H1 (cell line): Measurements from ENCODE around the gene NUBP2. TPM values are rescaled to one million over a fixed set of nuclear protein-coding genes. Genes with fewer than 3 reads are reported as not detected.

Experiments
- CTCF ChIA-PET: fragments of 300-600 bp; sonication (Branson Sonifier 250); formaldehyde crosslinking; loops from one replicate; lab custom pipeline; 2021; ENCODE audit not compliant: partially characterized antibody; lab: Charles Lee
- POLR2A ChIA-PET: fragments of 300-600 bp; sonication (Branson Sonifier 250); formaldehyde crosslinking; loops from one replicate; lab custom pipeline; 2021; ENCODE audit warnings: inconsistent platforms; ENCODE audit not compliant: partially characterized antibody; lab: Charles Lee
- DNase-seq, 2 experiments: peaks; one replicate each; pipeline versions ENCODE4 v3.0.0 to v3.0.0-alpha.2; 2010 to 2022; ENCODE audit warnings: low spot score in 2 of 2, low read depth in 1 of 2, mixed read lengths in 1 of 2
- FAIRE-seq: peaks from 2 replicates; lab custom pipeline; 2011; peaks lifted over from hg19 to GRCh38; lab: Jason Lieb, UNC
- H2AFZ ChIP-seq: 2 replicates; pipeline ENCODE4 v1.8.1; 2012; ENCODE audit warnings: low read length, inconsistent platforms
- H2AK5ac ChIP-seq: 2 replicates; pipeline ENCODE4 v1.6.1; 2013; ENCODE audit warnings: low read depth, low read length
- H2BK120ac ChIP-seq: replicated peaks from 2 replicates; pipeline ENCODE3; 2013; ENCODE audit warnings: low read depth, low read length, inconsistent platforms
- H2BK12ac ChIP-seq: 2 replicates; pipeline ENCODE4 v1.6.1; 2013; ENCODE audit warnings: low read depth, low read length
- H2BK15ac ChIP-seq: 2 replicates; pipeline ENCODE4 v1.6.1; 2013; ENCODE audit warnings: low read length
- H2BK20ac ChIP-seq: 2 replicates; pipeline ENCODE4 v1.6.1; 2013; ENCODE audit warnings: low read length
- H2BK5ac ChIP-seq: 2 replicates; pipeline ENCODE4 v1.6.1; 2013; ENCODE audit warnings: low read depth, low read length
- H3K14ac ChIP-seq: 2 replicates; pipeline ENCODE4 v1.6.1; 2013; ENCODE audit warnings: inconsistent platforms; ENCODE audit not compliant: insufficient read length
- H3K18ac ChIP-seq: 2 replicates; pipeline ENCODE4 v1.6.1; 2013; ENCODE audit warnings: low read length; ENCODE audit errors: extremely low read depth
- H3K23ac ChIP-seq: 2 replicates; pipeline ENCODE4 v1.6.1; 2013; ENCODE audit warnings: inconsistent platforms; ENCODE audit not compliant: insufficient read length
- H3K23me2 ChIP-seq: 2 replicates; pipeline ENCODE4 v1.6.1; 2013; ENCODE audit warnings: low read depth, low read length
- H3K27ac ChIP-seq: 2 replicates; pipeline ENCODE4 v1.6.1; 2011; ENCODE audit warnings: low read depth, low read length, inconsistent platforms
- H3K27me3 ChIP-seq, 4 experiments: replicated peaks in 1 of 4; 1 replicate in 1 of 4; 2 replicates in 3 of 4; pipeline versions ENCODE4 v1.6.1 to v1.8.1; 2011 to 2013; ENCODE audit warnings: low read length in 3 of 4, mild to moderate bottlenecking in 3 of 4, inconsistent platforms in 2 of 4, mixed read lengths in 2 of 4, moderate library complexity in 1 of 4; ENCODE audit not compliant: control insufficient read depth in 3 of 4, insufficient read depth in 3 of 4; ENCODE audit errors: extremely low read depth in 1 of 4
- H3K36me3 ChIP-seq, 4 experiments: 2 replicates each; pipeline versions ENCODE4 v1.6.1 to v1.8.1; 2011 to 2013; ENCODE audit warnings: mild to moderate bottlenecking in 4 of 4, low read length in 3 of 4, moderate library complexity in 2 of 4, control low read depth in 1 of 4, inconsistent platforms in 1 of 4; ENCODE audit not compliant: insufficient read depth in 4 of 4, control insufficient read depth in 2 of 4
- H3K4ac ChIP-seq: replicated peaks from 2 replicates; pipeline ENCODE3; 2013; ENCODE audit warnings: low read length, low read depth, mixed read lengths, inconsistent platforms; ENCODE audit not compliant: insufficient read length
- H3K4me1 ChIP-seq, 4 experiments: replicated peaks in 1 of 4; 1 replicate in 1 of 4; 2 replicates in 3 of 4; pipeline versions ENCODE4 v1.6.1 to v1.8.1; 2011 to 2013; ENCODE audit warnings: low read length in 3 of 4, inconsistent platforms in 2 of 4, mixed read lengths in 1 of 4; ENCODE audit not compliant: insufficient read depth in 4 of 4, control insufficient read depth in 3 of 4
- H3K4me2 ChIP-seq, 2 experiments: 2 replicates each; pipeline versions ENCODE4 v1.6.1 to v1.8.1; 2011 to 2013; ENCODE audit warnings: low read depth in 2 of 2, low read length in 2 of 2, control low read depth in 1 of 2, inconsistent platforms in 1 of 2, mild to moderate bottlenecking in 1 of 2; ENCODE audit not compliant: insufficient read depth in 1 of 2
- H3K4me3 ChIP-seq, 4 experiments: fragments of 200-600, 300-600 bp in 1 of 4; sonication (generic), shearing (Covaris generic), sonication (Bioruptor Twin) in 1 of 4; 2 replicates each; pipeline versions ENCODE4 v1.5.1 to v1.8.1; 2011 to 2016; ENCODE audit warnings: low read length in 4 of 4, low read depth in 3 of 4, control low read depth in 2 of 4, inconsistent platforms in 2 of 4, mild to moderate bottlenecking in 2 of 4, mixed read lengths in 1 of 4, moderate library complexity in 1 of 4; ENCODE audit not compliant: insufficient read depth in 2 of 4; ENCODE audit errors: extremely low read depth in 1 of 4
- H3K56ac ChIP-seq: replicated peaks from 2 replicates; pipeline ENCODE3; 2013; ENCODE audit warnings: low read depth, mild to moderate bottlenecking, mixed read lengths, low read length, inconsistent platforms; ENCODE audit not compliant: insufficient read length
- H3K79me1 ChIP-seq: 2 replicates; pipeline ENCODE4 v1.6.1; 2013; ENCODE audit warnings: low read depth, low read length, control low read depth
- H3K79me2 ChIP-seq, 2 experiments: 2 replicates each; pipeline versions ENCODE4 v1.6.1 to v1.8.1; 2012 to 2013; ENCODE audit warnings: low read length in 2 of 2, mild to moderate bottlenecking in 2 of 2, inconsistent platforms in 1 of 2; ENCODE audit not compliant: insufficient read depth in 2 of 2, control insufficient read depth in 1 of 2
- H3K9ac ChIP-seq, 4 experiments: replicated peaks in 1 of 4; 1 replicate in 1 of 4; 2 replicates in 3 of 4; pipeline versions ENCODE4 v1.6.1 to v1.8.1; 2011 to 2013; ENCODE audit warnings: low read depth in 3 of 4, low read length in 3 of 4, control low read depth in 2 of 4, mild to moderate bottlenecking in 2 of 4, moderate library complexity in 2 of 4, inconsistent platforms in 1 of 4; ENCODE audit errors: extremely low read depth in 1 of 4
- H3K9me3 ChIP-seq, 2 experiments: 2 replicates each; pipeline versions ENCODE4 v1.6.1 to v1.8.1; 2012 to 2013; ENCODE audit warnings: mild to moderate bottlenecking in 2 of 2, moderate library complexity in 2 of 2, control low read depth in 1 of 2, inconsistent platforms in 1 of 2, low read depth in 1 of 2, low read length in 1 of 2, mixed read lengths in 1 of 2; ENCODE audit not compliant: insufficient read depth in 2 of 2
- H4K20me1 ChIP-seq, 2 experiments: replicated peaks in 1 of 2; 2 replicates each; pipeline versions ENCODE3 to v1.8.1; 2011 to 2013; ENCODE audit warnings: inconsistent platforms in 2 of 2, low read length in 2 of 2, mild to moderate bottlenecking in 1 of 2; ENCODE audit not compliant: insufficient read depth in 2 of 2, control insufficient read depth in 1 of 2
- H4K5ac ChIP-seq: 2 replicates; pipeline ENCODE4 v1.6.1; 2013; ENCODE audit warnings: low read length, low read depth, mixed read lengths, inconsistent platforms; ENCODE audit not compliant: insufficient read length
- H4K8ac ChIP-seq: 2 replicates; pipeline ENCODE4 v1.8.0; 2013; ENCODE audit warnings: mild to moderate bottlenecking, moderate library complexity, low read length, inconsistent platforms; ENCODE audit not compliant: insufficient read depth; ENCODE audit errors: extremely low read depth
- H4K91ac ChIP-seq: replicated peaks from 2 replicates; pipeline ENCODE3; 2013; ENCODE audit warnings: low read length, mixed read lengths, inconsistent platforms; ENCODE audit not compliant: insufficient read length
- ATF3 ChIP-seq: IDR thresholded peaks from 2 replicates; pipeline ENCODE4 v1.6.1; 2011; ENCODE audit warnings: low read depth, mild to moderate bottlenecking, low read length; ENCODE audit not compliant: insufficient read depth
- EGR1 ChIP-seq: IDR thresholded peaks from 2 replicates; pipeline ENCODE4 v1.6.1; 2011; ENCODE audit warnings: low read depth, low read length, borderline replicate concordance
- FOSL1 ChIP-seq: IDR thresholded peaks from 2 replicates; pipeline ENCODE4 v1.6.1; 2011; ENCODE audit warnings: mild to moderate bottlenecking, low read depth, low read length, moderate library complexity; ENCODE audit not compliant: insufficient read depth
- HDAC2 ChIP-seq, 2 experiments: fragments of 300-600 bp in 1 of 2; sonication (generic) in 1 of 2; IDR thresholded peaks; 2 replicates each; pipeline ENCODE4 v1.6.1; 2011 to 2012; ENCODE audit warnings: low read depth in 2 of 2, low read length in 2 of 2, mild to moderate bottlenecking in 2 of 2, moderate library complexity in 2 of 2, borderline replicate concordance in 1 of 2, inconsistent platforms in 1 of 2
- KDM5A ChIP-seq: fragments of 200-600 bp; IDR thresholded peaks from 2 replicates; pipeline ENCODE4 v1.7.1; 2012; ENCODE audit warnings: mild to moderate bottlenecking, low read length, inconsistent platforms, mixed read lengths
- MAFK ChIP-seq: IDR thresholded peaks from 2 replicates; pipeline ENCODE4 v1.6.1; 2012; ENCODE audit warnings: low read depth, mild to moderate bottlenecking, improper control_type of control experiment, low read length
- POLR2A ChIP-seq, 2 experiments: IDR thresholded peaks; 1 replicate in 1 of 2; 2 replicates in 1 of 2; pipeline ENCODE4 v1.6.1; 2011; ENCODE audit warnings: low read depth in 2 of 2, low read length in 2 of 2, mild to moderate bottlenecking in 2 of 2; ENCODE audit errors: control extremely low read depth in 1 of 2
- POLR2AphosphoS5 ChIP-seq: IDR thresholded peaks from 2 replicates; pipeline ENCODE4 v1.6.1; 2011; ENCODE audit warnings: low read depth, low read length
- RAD21 ChIP-seq, 2 experiments: IDR thresholded peaks in 1 of 2; conservative IDR thresholded peaks in 1 of 2; 2 replicates each; pipeline ENCODE4 v1.6.1; 2011; ENCODE audit warnings: low read depth in 2 of 2, low read length in 2 of 2, improper control_type of control experiment in 1 of 2, inconsistent platforms in 1 of 2, mild to moderate bottlenecking in 1 of 2, moderate library complexity in 1 of 2
- RNF2 ChIP-seq: fragments of 200-900, 300-1000 bp; sonication (generic); IDR thresholded peaks from 2 replicates; pipeline ENCODE4 v1.7.1; 2016; ENCODE audit warnings: borderline replicate concordance, low read depth, mild to moderate bottlenecking, antibody characterized with exemption, low read length; ENCODE audit not compliant: poor library complexity, severe bottlenecking; ENCODE audit errors: missing control alignments
- SAP30 ChIP-seq: fragments of 300-600 bp; sonication (generic); IDR thresholded peaks from 2 replicates; pipeline ENCODE4 v1.7.1; 2012; ENCODE audit warnings: low read length, moderate library complexity, mild to moderate bottlenecking, inconsistent platforms; ENCODE audit not compliant: insufficient read depth, insufficient replicate concordance
- TAF1 ChIP-seq: IDR thresholded peaks from 2 replicates; pipeline ENCODE4 v1.6.1; 2011; ENCODE audit warnings: mild to moderate bottlenecking, low read depth, low read length
- ZNF274 ChIP-seq: IDR thresholded peaks from 2 replicates; pipeline ENCODE4 v1.7.0; 2012; ENCODE audit warnings: low read length, borderline replicate concordance; ENCODE audit errors: extremely low read depth
- WGBS, 2 experiments: shearing (Covaris generic) in 1 of 2; methylation state at CpG; one replicate each; pipeline versions ENCODE4 v1.1.6 to v1.1.7; 2013 to 2015; ENCODE audit warnings: low lambda C conversion rate in 2 of 2, mixed read lengths in 2 of 2, inconsistent platforms in 1 of 2, low coverage in 1 of 2, missing lambda C conversion rate in 1 of 2; ENCODE audit not compliant: insufficient replicate concordance in 2 of 2, insufficient coverage in 1 of 2, insufficient read length in 1 of 2; ENCODE audit errors: extremely low coverage in 1 of 2, missing lambda C conversion rate in 1 of 2; 5-methylcytosine and 5-hydroxymethylcytosine counted together
- polyA plus RNA-seq, 7 experiments: library from polyadenylated mRNA; depleted of rRNA in 3 of 7; stranded (reverse) in 5 of 7; unstranded in 2 of 7; fragments of >200 nt in 5 of 7; fragments of 200-250 nt in 2 of 7; gene quantifications; 1 replicate in 5 of 7; 2 replicates in 1 of 7; 4 replicates in 1 of 7; pipeline versions ENCODE4 v1.2.1 to v1.2.3, GENCODE V29; 2011 to 2013; ENCODE audit warnings: missing spikeins in 2 of 7, mixed read lengths in 2 of 7
- total RNA-seq: library from RNA; stranded (reverse); fragmentation: NEBNext Ultra II Directional; extraction: Animal tissue kit (Norgen Biotek cat#: 25700); gene quantifications from 2 replicates; pipeline ENCODE4 v1.2.1, GENCODE V29; 2021

Gene NUBP2
- total and polyA plus RNA-seq, 2 of the 8 experiments (the other 6 are each of a cell fraction or from before 2014, with no cell fraction given): 70.3 to 96.9 TPM

DNA sequence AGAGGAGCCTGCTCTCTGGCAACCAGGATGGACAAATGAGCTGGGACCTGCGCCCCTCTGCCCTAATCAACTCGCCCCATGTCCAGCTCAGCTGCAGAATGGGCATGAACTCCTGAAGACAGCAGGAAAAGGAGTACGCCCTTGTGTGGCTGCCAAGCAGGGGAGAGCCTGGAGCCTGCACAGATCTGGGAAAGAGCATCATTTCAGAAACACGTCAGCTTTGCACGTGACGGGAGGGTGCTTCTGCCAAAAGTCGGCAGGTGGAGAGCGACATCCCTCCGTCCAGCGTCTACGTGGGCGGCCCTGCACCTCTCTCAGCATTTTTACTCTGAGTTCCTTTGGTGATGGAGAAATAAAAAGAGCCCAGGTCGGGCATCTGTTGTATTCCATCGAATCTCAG, 29.9 kb upstream of the NUBP2 start:
- Histone ChIP-seq H3K14ac (no peak overlapping the region), H3K4ac (no peak overlapping the region), H3K4me3 (no peak overlapping the region), H3K27ac (no peak overlapping the region), H3K4me2 (no peak overlapping the region), H4K8ac (no peak overlapping the region), H2BK12ac (no peak overlapping the region), H2BK5ac (no peak overlapping the region), H2AK5ac (no peak overlapping the region), H3K79me2 (no peaks in the 10 kb centered on the region), H3K36me3 (peaks cover 0 to 17% (median 2%) of the 10 kb centered on the region in 4 experiments; a peak in 4 of 8 replicates), H4K91ac (no peak overlapping the region), H2AFZ (no peak overlapping the region), H2BK15ac (no peak overlapping the region), H3K79me1 (no peaks in the 10 kb centered on the region), H2BK120ac (no peak overlapping the region), H3K4me1 (no peaks in the 10 kb centered on the region), H3K56ac (no peak overlapping the region), H4K20me1 (peaks cover 0 to 2% of the 10 kb centered on the region in 2 experiments), H4K5ac (no peak overlapping the region), H3K18ac (no peak overlapping the region), H3K27me3 (no peaks in the 10 kb centered on the region), H3K9ac (no peak overlapping the region), H3K9me3 (no peaks in the 10 kb centered on the region), H2BK20ac (no peak overlapping the region), H3K23me2 (no peaks in the 10 kb centered on the region), H3K23ac (no peak overlapping the region)
- POLR2A ChIA-PET: interaction anchor here (0.9 kb wide), 1 partner anchor 11 kb away, joined by 3 read pairs; no protein-coding TSS in a partner anchor
- DNase-seq (no peak), FAIRE-seq (no peak)
- WGBS, 2 experiments: 94% methylated on average over 14 of the region's 14 CpGs; no CpG with 5 or more reads in 1 of the 2 experiments
- CTCF ChIA-PET: no interaction called here
- TF ChIP-seq HDAC2 (IDR thresholded peaks at IDR 0.05; ENCODE audit: borderline replicate concordance in 1 of 2, low read depth in 2 of 2, low read length in 2 of 2) (no peak), ZNF274 (no peak), MAFK (no peak), FOSL1 (no peak), POLR2A (IDR thresholded peaks at IDR 0.05; ENCODE audit: control extremely low read depth in 1 of 2, low read depth in 2 of 2, low read length in 2 of 2) (no peak), ATF3 (no peak), RNF2 (no peak), RAD21 (IDR thresholded peaks at IDR 0.05 in 1 of 2, conservative IDR thresholded peaks at IDR 0.05 in 1 of 2; ENCODE audit: low read depth in 2 of 2, low read length in 2 of 2) (no peak), SAP30 (no peak), TAF1 (no peak), KDM5A (no peak), POLR2AphosphoS5 (no peak), EGR1 (no peak)
